SU-DHL-6 (cell line): ENCODE results near the gene RAD51AP2.

Source experiments
- H2AFZ ChIP-seq: fragments of 200-600 bp; sonication (generic); 2 replicates; pipeline ENCODE4 v1.6.1; 2014; ENCODE audit warnings: low read depth, mild to moderate bottlenecking, moderate library complexity, mixed read lengths, antibody characterized with exemption, low read length; ENCODE audit not compliant: severe bottlenecking
- H3F3A ChIP-seq: fragments of 200-600 bp; shearing (Covaris generic); 2 replicates; pipeline ENCODE4 v1.6.0; 2016; ENCODE audit warnings: antibody characterized with exemption, mild to moderate bottlenecking; ENCODE audit not compliant: insufficient read depth
- H3K27ac ChIP-seq: fragments of 200-600 bp; sonication (generic); 2 replicates; pipeline ENCODE4 v1.5.1; 2016; ENCODE audit warnings: low read depth, mild to moderate bottlenecking, low read length, moderate library complexity, mixed read lengths
- H3K27me3 ChIP-seq: fragments of 200-600 bp; sonication (generic), shearing (Covaris generic); 2 replicates; pipeline ENCODE4 v1.6.0; 2014; ENCODE audit warnings: mild to moderate bottlenecking, low read length
- H3K36me3 ChIP-seq: fragments of 200-600 bp; sonication (generic); 2 replicates; pipeline ENCODE4 v1.6.1; 2014; ENCODE audit warnings: mild to moderate bottlenecking, low read length, mixed read lengths
- H3K4me2 ChIP-seq: fragments of 300-600, 200-600 bp; shearing (Covaris generic), sonication (generic); 2 replicates; pipeline ENCODE4 v1.6.0; 2014; ENCODE audit warnings: low read length, low read depth, mild to moderate bottlenecking; ENCODE audit not compliant: poor library complexity, severe bottlenecking
- H3K4me3 ChIP-seq: fragments of 200-600 bp; sonication (generic); 2 replicates; pipeline ENCODE4 v1.5.1; 2014; ENCODE audit warnings: antibody characterized with exemption, low read length, mild to moderate bottlenecking, mixed read lengths; ENCODE audit not compliant: insufficient read depth, poor library complexity, severe bottlenecking
- H3K79me2 ChIP-seq: fragments of 200-600 bp; sonication (generic); 2 replicates; pipeline ENCODE4 v1.6.1; 2014; ENCODE audit warnings: mild to moderate bottlenecking, low read length, moderate library complexity; ENCODE audit not compliant: insufficient read depth
- H3K9ac ChIP-seq: fragments of 200-600 bp; sonication (generic); 2 replicates; pipeline ENCODE4 v1.7.0; 2014; ENCODE audit warnings: mild to moderate bottlenecking, low read length
- H3K9me2 ChIP-seq: fragments of 200-600 bp; sonication (generic); replicated peaks from 2 replicates; pipeline ENCODE4 v1.6.1; 2014; ENCODE audit warnings: low read length; ENCODE audit not compliant: insufficient read depth
- H3K9me3 ChIP-seq: fragments of 200-600 bp; sonication (generic); 2 replicates; pipeline ENCODE4 v1.6.1; 2014; ENCODE audit warnings: low read length, mixed read lengths; ENCODE audit not compliant: insufficient read depth
- H4K20me1 ChIP-seq: fragments of 200-600 bp; sonication (generic); 2 replicates; pipeline ENCODE4 v1.6.1; 2014; ENCODE audit warnings: low read depth, mild to moderate bottlenecking, antibody characterized with exemption, low read length, moderate library complexity, mixed read lengths
- CTCF ChIP-seq: fragments of 200-600 bp; sonication (generic); IDR thresholded peaks from one replicate; pipeline ENCODE4 v1.5.1; 2017; ENCODE audit warnings: antibody characterized with exemption, mild to moderate bottlenecking, low read length, moderate library complexity; ENCODE audit not compliant: insufficient read depth, poor library complexity, severe bottlenecking
- EZH2phosphoT487 ChIP-seq: fragments of 200-600 bp; sonication (generic), shearing (Covaris generic); conservative IDR thresholded peaks from 2 replicates; pipeline ENCODE4 v1.6.1; 2018; ENCODE audit warnings: mild to moderate bottlenecking, antibody characterized with exemption, low read length, moderate library complexity, mixed read lengths

The RAD51AP2 gene

GRCh38 chr2:17539611-17540092 is 21.4 kb upstream of the RAD51AP2 start:
- no peaks in the 10 kb centered on the region for H3K79me2 ChIP-seq
- no peaks in the 10 kb centered on the region for H3F3A ChIP-seq
- H3K4me3 ChIP-seq, result no peak overlapping the region
- no peaks in the 10 kb centered on the region for H3K9me3 ChIP-seq
- H3K4me2 ChIP-seq, result peak overlapping the region; percentile 41
- no peak overlapping the region for H3K9ac ChIP-seq
- no peaks in the 10 kb centered on the region for H3K9me2 ChIP-seq
- TF ChIP-seq CTCF (no peak), EZH2phosphoT487 (no peak)
- H3K27me3 ChIP-seq, result no peaks in the 10 kb centered on the region
- H3K27ac ChIP-seq, result no peak overlapping the region
- H4K20me1 ChIP-seq, result no peaks in the 10 kb centered on the region
- no peak overlapping the region for H2AFZ ChIP-seq
- H3K36me3 ChIP-seq, result no peaks in the 10 kb centered on the region

GRCh38 chr2:17538844-17539554 is 20.8 kb upstream of the RAD51AP2 start:
- H3K4me2 ChIP-seq, result peak overlapping the region; percentile 40
- H3K36me3 ChIP-seq, result no peaks in the 10 kb centered on the region
- H3F3A ChIP-seq, result no peaks in the 10 kb centered on the region
- peak overlapping the region; percentile 46 for H2AFZ ChIP-seq
- H3K9me3 ChIP-seq, result no peaks in the 10 kb centered on the region
- TF ChIP-seq CTCF, result no peak
- TF ChIP-seq EZH2phosphoT487, result no peak
- H3K9me2 ChIP-seq, result no peaks in the 10 kb centered on the region
- H3K79me2 ChIP-seq, result no peaks in the 10 kb centered on the region
- H4K20me1 ChIP-seq, result no peaks in the 10 kb centered on the region
- H3K27me3 ChIP-seq, result no peaks in the 10 kb centered on the region
- H3K9ac ChIP-seq, result no peak overlapping the region
- H3K4me3 ChIP-seq, result no peak overlapping the region
- no peak overlapping the region for H3K27ac ChIP-seq

GRCh38 chr2:17538022-17538843 is 20.0 kb upstream of the RAD51AP2 start:
- peak overlapping the region; percentile 40 for H3K4me2 ChIP-seq
- no peaks in the 10 kb centered on the region for H3K27me3 ChIP-seq
- no peak overlapping the region for H3K4me3 ChIP-seq
- no peaks in the 10 kb centered on the region for H3F3A ChIP-seq
- no peaks in the 10 kb centered on the region for H3K36me3 ChIP-seq
- TF ChIP-seq EZH2phosphoT487 (no peak), CTCF (no peak)
- no peaks in the 10 kb centered on the region for H3K9me2 ChIP-seq
- H3K9ac ChIP-seq, result no peak overlapping the region
- peak overlapping the region; percentile 46 for H2AFZ ChIP-seq
- no peaks in the 10 kb centered on the region for H4K20me1 ChIP-seq
- no peaks in the 10 kb centered on the region for H3K9me3 ChIP-seq
- no peak overlapping the region for H3K27ac ChIP-seq
- no peaks in the 10 kb centered on the region for H3K79me2 ChIP-seq
